ENCODE results near the gene PPP1R13L.
"Not testable (repeated sequence)": the region's sequence is repeated elsewhere in the genome, so short reads cannot be mapped to it uniquely, and the experiment has no call there.

Gene PPP1R13L

DNA sequence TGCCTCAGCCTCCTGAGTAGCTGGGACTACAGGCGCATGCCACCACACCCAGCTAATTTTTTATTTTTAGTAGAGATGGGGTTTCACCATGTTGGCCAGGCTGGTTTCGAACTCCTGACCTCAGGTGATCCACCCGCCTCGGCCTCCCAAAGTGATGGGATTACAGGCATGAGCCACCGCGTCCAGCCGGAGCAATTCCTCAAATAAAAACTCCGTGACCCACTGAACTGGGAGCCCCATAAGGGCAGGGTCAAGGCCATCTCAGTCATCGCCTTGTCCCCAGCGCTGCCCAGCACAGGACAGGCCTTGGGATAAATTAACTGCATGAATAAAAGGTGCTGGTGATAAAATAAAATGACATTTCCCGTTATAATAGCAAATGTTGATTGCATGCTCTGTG, 25.0 kb upstream of the PPP1R13L start:
- DNase-seq: not testable (repeated sequence)

GRCh38 chr19:45428384-45429231, 23.7 kb upstream of the PPP1R13L start:
- peak; percentile 44 for DNase-seq

DNA sequence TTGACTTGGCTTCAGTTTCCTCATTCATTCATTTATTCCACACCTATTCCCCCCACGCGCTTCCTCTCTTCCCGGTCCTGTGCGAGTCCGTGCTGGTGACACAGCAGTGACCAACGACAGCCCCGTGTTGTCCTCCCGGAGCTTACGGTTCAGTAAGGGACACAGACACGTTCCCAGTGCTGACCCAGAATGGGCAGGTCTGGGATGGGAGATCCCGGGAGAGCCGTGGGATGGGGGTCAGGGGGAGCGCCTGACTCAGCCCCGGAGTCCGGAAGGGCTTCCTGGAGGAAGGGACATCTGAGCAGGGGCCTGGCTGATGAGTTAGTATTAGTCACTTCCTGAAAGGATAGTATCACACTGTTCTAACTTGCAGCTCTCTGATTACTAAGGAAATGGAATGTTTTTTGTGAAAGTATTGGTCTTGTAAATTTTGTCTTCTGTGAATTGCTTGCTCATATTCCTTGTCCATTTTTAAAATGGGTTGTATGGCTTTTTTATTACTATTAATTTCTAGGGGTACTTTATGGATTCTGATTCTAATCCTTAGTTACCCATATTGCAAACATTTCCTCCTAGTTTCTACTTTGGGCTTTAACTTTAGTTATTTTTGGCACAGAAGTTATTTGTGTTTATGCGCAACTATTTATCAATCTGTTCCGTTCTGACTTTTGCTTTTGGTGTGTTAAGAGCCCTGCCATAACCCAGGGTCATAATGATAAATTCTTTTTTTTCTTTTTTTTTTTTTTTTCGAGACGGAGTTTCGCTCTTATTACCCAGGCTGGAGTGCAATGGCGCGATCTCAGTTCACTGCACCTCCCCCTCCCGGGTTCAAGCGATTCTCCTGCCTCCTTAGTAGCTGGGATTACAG, 19.6 kb upstream of the PPP1R13L start:
- peak; percentile 59 for DNase-seq

GRCh38 chr19:45423589-45424190, 18.8 kb upstream of the PPP1R13L start, which contains the start of gene ERCC1:
Gene ERCC1, minus strand, starts transcription at chr19:45423917. Its CDS starts 543 bp downstream, at chr19:45423374.
- DNase-seq: peak; percentile 92

DNA sequence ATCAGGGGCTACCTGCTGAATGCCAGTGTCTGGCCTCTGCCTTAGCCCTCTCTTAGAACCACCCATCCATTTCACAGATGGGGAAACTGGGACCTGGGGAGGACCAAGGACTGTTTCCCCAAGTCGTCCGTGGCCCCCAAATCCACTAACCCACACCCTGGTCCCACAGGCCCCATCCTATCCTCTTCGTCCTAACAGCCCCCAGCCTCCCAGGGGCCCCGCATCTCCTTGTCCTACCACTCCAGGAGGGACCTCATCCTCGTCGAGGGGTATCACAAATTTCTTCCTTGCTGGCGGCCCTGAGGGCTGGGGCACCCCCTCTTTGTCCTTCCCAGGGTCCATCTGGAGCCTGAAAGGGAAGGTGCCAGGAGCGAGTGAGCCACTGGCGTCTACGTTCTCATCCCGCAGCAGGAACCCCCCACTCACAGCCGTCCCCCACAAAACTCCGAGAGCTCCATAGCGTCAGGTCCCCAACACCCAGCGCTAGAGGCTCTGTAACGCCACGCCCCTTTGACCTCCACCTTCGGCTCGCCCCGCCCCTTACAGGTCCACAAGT, 18.2 kb upstream of the PPP1R13L start:
- no peak for DNase-seq

DNA sequence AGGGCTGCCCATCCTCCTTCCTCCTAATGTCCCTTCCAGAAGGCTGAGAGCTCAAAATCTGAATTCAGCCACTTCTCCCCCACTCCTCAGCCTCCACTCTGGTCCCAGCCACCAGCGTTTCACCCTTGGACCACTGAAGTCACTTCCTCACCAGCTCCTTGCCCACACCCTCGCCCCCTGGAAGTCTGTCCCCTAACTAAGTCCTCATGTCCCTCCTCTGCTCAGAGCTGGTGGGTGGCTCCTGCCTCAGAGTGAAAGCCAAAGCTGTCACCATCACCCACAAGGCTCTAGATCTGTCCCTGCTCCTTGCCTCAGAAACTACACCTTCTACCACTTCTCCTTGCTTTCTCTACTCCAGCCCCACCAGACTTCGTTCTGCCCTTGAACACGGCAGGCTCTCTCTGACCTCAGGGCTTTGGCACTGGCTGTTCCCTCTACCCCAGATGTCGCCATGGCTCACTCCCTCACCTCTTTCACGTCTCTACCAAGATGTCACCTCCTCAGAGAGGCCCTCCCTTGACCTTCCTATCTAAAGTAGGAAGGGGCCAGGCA, 17.2 kb upstream of the PPP1R13L start:
- DNase-seq: no peak

DNA sequence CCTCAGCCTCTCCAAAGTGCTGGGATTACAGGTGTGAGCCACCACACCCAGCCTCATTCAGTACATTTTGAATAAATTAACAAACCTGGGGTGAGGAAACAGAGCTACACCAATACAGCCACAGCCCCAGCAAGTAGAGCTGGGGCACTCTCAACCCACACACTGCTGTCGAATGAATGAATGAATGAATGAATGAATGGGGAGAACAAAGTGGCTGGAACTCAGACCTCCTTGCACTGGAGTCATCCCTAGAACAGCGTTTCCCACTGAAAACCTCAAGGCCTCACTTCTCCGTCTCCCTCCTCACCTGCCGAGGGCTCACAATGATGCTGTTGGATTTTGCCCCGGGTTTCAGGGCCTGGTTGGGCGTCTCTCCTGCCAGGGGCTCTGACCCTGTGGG, 16.0 kb upstream of the PPP1R13L start:
- DNase-seq: no peak

DNA sequence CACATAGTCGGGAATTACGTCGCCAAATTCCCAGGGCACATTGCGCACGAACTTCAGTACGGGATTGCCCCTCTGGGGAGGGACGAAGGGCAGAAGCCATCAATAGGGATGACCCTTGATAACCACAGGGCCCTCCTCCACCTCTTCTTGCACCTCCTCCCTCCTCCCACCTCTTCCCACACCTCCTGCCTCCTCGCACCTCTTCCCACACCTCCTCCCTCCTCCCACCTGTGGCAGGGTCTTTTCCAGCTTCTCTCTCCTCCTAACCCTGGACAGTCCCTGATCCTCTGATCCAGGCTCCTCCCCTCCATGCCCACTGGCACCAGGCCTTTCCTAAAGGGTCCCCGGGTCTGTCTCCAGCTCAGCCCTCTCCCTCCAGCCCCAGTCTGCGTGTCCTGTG, 15.5 kb upstream of the PPP1R13L start:
- no peak for DNase-seq

GRCh38 chr19:45419895-45420294, 15.0 kb upstream of the PPP1R13L start:
- no peak for DNase-seq

GRCh38 chr19:45419396-45419795, 14.5 kb upstream of the PPP1R13L start:
- DNase-seq: peak; percentile 73

GRCh38 chr19:45418802-45419201, 13.9 kb upstream of the PPP1R13L start:
- no peak for DNase-seq

- DNase-seq: no peak
Measured at GRCh38 chr19:45417151-45417550, 12.3 kb upstream of the PPP1R13L start.

DNA sequence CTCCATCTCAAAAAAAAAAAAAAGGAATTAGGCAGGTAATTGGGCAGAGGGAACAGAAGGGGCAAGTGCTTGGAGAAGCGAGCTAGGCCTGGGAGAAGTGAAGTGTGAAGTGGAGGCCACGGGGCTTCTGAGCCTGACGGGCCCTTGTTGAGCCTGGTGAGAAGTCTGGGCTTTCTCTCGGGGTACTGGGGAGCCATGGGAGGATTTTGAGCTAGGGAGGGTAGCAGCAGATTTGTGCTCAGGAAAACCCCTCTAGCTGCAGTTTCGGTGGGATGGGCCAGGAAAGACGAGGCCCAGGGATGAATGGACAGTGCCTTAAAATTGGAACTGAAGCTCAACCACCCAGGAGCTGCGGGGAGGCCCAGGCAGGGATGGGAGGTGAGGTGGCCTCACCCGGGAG, 9.6 kb upstream of the PPP1R13L start:
- DNase-seq: no peak

- DNase-seq: no peak
Measured at GRCh38 chr19:45413497-45413896, 8.6 kb upstream of the PPP1R13L start.

GRCh38 chr19:45410330-45410729, 5.5 kb upstream of the PPP1R13L start:
- DNase-seq: not testable (repeated sequence)

GRCh38 chr19:45409557-45409920, 4.7 kb upstream of the PPP1R13L start:
- no peak for DNase-seq

- no peak for DNase-seq
Measured at GRCh38 chr19:45408830-45409556, 4.1 kb upstream of the PPP1R13L start.

GRCh38 chr19:45408121-45408520, 3.3 kb upstream of the PPP1R13L start:
- no peak for DNase-seq

- not testable (repeated sequence) for DNase-seq
Measured at GRCh38 chr19:45407585-45407984, 2.7 kb upstream of the PPP1R13L start.

DNA sequence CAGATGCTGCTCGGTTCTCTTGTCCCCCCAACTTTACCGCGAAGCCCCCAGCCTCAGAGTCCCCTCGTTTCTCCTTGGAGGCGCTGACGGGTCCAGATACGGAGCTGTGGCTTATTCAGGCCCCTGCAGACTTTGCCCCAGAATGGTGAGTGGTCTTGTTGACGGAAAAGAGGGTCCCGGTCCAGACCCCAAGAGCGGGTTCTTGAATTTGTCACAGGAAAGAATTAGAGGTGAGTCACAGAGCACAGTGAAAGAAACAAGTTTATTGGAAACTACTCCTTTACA, 2.2 kb upstream of the PPP1R13L start:
- no peak for DNase-seq

DNA sequence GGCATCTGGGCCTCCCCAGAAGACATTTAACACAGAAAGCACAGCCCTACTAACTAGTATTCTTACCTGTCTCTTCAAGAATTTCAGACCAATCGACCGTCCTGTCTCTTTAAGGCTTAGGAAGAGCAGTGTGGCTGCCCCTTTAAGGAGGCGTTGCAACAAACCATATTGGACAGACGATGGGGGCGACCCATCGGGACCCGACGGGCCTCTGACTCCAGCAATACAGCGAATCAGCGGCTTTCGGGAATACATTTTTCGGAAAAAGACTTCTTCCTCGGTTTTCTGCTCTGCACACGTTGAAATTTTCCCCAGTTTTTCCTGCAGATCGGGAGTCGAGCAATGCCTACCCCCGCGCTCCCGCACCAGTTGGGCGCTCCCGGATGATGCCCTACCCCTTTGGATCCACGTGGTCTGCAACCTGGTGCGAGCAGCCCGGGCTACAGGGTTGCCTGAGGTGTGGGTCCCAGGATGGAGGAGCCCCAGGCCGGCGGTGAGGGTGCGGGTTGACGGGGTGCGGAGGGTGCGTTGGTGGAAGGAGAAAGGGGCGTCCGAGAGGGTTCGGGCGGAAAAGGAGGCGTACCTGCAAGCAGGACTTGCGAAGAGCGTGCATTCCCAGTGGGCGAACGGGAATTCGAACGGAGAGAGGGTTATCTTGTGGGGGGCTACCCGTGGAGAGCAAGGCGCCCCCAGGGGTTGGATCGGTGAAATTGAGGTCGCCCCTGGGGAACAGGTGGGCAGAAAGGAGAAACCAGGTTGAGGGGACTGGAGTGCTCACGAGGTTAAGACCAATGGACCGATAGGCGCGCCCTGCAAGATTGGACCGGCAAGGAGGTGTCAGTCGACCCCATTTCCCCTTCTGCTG, 1.6 kb upstream of the PPP1R13L start, which contains the start of gene POLR1G:
Gene POLR1G, plus strand, starts transcription at position 419 of the 865 bp plus-strand sequence. Its CDS starts 53 bp downstream, at position 472.
- DNase-seq: peak; percentile 70
